Measurements from ENCODE around the gene ZNHIT2.

- TF ChIP-seq CTCF (conservative IDR thresholded peaks at IDR 0.05) (no peak), ZFX (IDR thresholded peaks at IDR 0.05) (no peak)
These were observed 4.1 kb downstream of the ZNHIT2 start for GRCh38 chr11:65113361-65113756.

All from C4-2B (cell line).